GM12873 (cell line): Measurements from ENCODE around the gene INSL6.
A peak's percentile ranks its signal among the peaks of the same experiment; 100 is the strongest.

ENCODE experiments used
- CTCF ChIP-seq: IDR thresholded peaks from 2 replicates; pipeline ENCODE4 v1.5.1; 2012; ENCODE audit warnings: low read depth, mild to moderate bottlenecking, moderate library complexity, low read length, control low read depth; ENCODE audit not compliant: insufficient read depth; ENCODE audit errors: missing control alignments

The INSL6 gene

GRCh38 chr9:5188060-5188984 lies 2.9 kb upstream of the INSL6 start:
- no peak for TF ChIP-seq CTCF

- TF ChIP-seq CTCF = peak; percentile 62
Measured at GRCh38 chr9:5186416-5187169, 1.2 kb upstream of the INSL6 start.

- TF ChIP-seq CTCF = no peak
Measured at GRCh38 chr9:5184776-5185175, 663 bp downstream of the INSL6 start.

- TF ChIP-seq CTCF = no peak
Measured at GRCh38 chr9:5178126-5178805, 7.2 kb downstream of the INSL6 start.

- TF ChIP-seq CTCF = no peak
Measured at GRCh38 chr9:5146241-5146640, 39.2 kb downstream of the INSL6 start.

GRCh38 chr9:5144217-5144616 lies 41.2 kb downstream of the INSL6 start:
- TF ChIP-seq CTCF = no peak

GRCh38 chr9:5140151-5140550 lies 45.3 kb downstream of the INSL6 start:
- TF ChIP-seq CTCF = no peak
